OCI-LY3 (cell line): ENCODE data around the gene DNAH10.

Experiments
- H2AFZ ChIP-seq: fragments of 200-600, 300-600 bp; shearing (Covaris generic); 2 replicates; pipeline ENCODE4 v1.6.0; 2014; ENCODE audit warnings: antibody characterized with exemption, low read depth, low read length
- H3K27ac ChIP-seq: fragments of 200-600, 300-600 bp; sonication (generic); 2 replicates; pipeline ENCODE4 v1.5.1; 2014; ENCODE audit warnings: mild to moderate bottlenecking, low read length, moderate library complexity, mixed read lengths
- H3K27me3 ChIP-seq: fragments of 200-600, 300-600 bp; sonication (generic); 2 replicates; pipeline ENCODE4 v1.6.1; 2014; ENCODE audit warnings: low read depth, low read length, mixed read lengths
- H3K36me3 ChIP-seq: fragments of 200-600, 300-600 bp; sonication (generic); replicated peaks from 2 replicates; pipeline ENCODE3; 2014; ENCODE audit warnings: low read depth, low read length, mixed read lengths
- H3K4me1 ChIP-seq: fragments of 300-600, 200-600 bp; sonication (generic); 2 replicates; pipeline ENCODE4 v1.6.1; 2014; ENCODE audit warnings: low read length, mixed read lengths
- H3K4me2 ChIP-seq: fragments of 200-600, 300-600 bp; sonication (generic); 2 replicates; pipeline ENCODE4 v1.6.1; 2014; ENCODE audit warnings: low read length, mixed read lengths
- H3K4me3 ChIP-seq: fragments of 300-600, 200-600 bp; sonication (generic); 2 replicates; pipeline ENCODE4 v1.5.1; 2014; ENCODE audit warnings: antibody characterized with exemption, mild to moderate bottlenecking, low read length, moderate library complexity
- H3K79me2 ChIP-seq: fragments of 300-600, 200-600 bp; shearing (Covaris generic); 2 replicates; pipeline ENCODE4 v1.6.1; 2014; ENCODE audit warnings: mild to moderate bottlenecking, low read length, mixed read lengths
- H3K9ac ChIP-seq: fragments of 300-600, 200-600 bp; shearing (Covaris generic); 2 replicates; pipeline ENCODE4 v1.6.0; 2014; ENCODE audit warnings: mild to moderate bottlenecking, low read length, moderate library complexity
- H3K9me3 ChIP-seq: fragments of 200-600, 300-600 bp; shearing (Covaris generic); 2 replicates; pipeline ENCODE4 v1.6.1; 2014; ENCODE audit warnings: low read length, mixed read lengths; ENCODE audit not compliant: insufficient read depth
- H4K20me1 ChIP-seq: fragments of 200-600, 300-600 bp; sonication (generic); 2 replicates; pipeline ENCODE4 v1.6.1; 2016; ENCODE audit warnings: low read length, mixed read lengths; ENCODE audit not compliant: insufficient read depth
- CTCF ChIP-seq: fragments of 200-600, 300-600 bp; sonication (generic); IDR thresholded peaks from 2 replicates; pipeline ENCODE4 v1.5.1; 2014; ENCODE audit warnings: antibody characterized with exemption, low read length, low read depth
- EZH2phosphoT487 ChIP-seq: fragments of 200-600 bp; shearing (Covaris generic); IDR thresholded peaks from 2 replicates; pipeline ENCODE4 v1.6.1; 2018; ENCODE audit warnings: antibody characterized with exemption, mixed run types, low read depth

The DNAH10 gene

DNA sequence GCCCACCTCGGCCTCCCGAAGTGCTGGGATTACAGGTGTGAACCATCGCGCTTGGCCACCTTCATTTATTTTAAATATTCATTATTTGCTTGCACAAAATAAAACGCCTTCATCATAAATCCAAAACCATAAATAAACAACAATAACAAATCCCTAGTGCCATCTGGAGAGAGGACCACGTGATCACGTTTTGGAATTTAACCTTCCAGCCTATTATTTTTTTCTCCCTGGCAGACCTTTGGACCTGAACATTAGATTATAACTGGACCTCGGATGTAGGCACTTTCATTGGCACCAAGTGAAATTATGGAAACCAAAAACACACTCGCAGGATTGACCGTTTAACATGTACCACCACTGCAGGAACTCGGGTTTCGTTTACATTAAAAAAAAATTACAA is 2.0 kb downstream of the DNAH10 start:
- peaks cover 11% of the 10 kb centered on the region; the same call in 1 of the 2 replicates for H3K4me1 ChIP-seq
- no peak overlapping the region for H3K4me2 ChIP-seq
- H3K79me2 ChIP-seq, result no peaks in the 10 kb centered on the region
- no peaks in the 10 kb centered on the region for H4K20me1 ChIP-seq
- H3K4me3 ChIP-seq, result no peak overlapping the region
- no peak overlapping the region for H3K9ac ChIP-seq
- H3K9me3 ChIP-seq, result no peaks in the 10 kb centered on the region
- peaks cover 13% of the 10 kb centered on the region for H3K27me3 ChIP-seq
- no peak overlapping the region for H3K27ac ChIP-seq
- no peak overlapping the region for H2AFZ ChIP-seq
- no peaks in the 10 kb centered on the region for H3K36me3 ChIP-seq
- TF ChIP-seq CTCF (no peak), EZH2phosphoT487 (no peak)

DNA sequence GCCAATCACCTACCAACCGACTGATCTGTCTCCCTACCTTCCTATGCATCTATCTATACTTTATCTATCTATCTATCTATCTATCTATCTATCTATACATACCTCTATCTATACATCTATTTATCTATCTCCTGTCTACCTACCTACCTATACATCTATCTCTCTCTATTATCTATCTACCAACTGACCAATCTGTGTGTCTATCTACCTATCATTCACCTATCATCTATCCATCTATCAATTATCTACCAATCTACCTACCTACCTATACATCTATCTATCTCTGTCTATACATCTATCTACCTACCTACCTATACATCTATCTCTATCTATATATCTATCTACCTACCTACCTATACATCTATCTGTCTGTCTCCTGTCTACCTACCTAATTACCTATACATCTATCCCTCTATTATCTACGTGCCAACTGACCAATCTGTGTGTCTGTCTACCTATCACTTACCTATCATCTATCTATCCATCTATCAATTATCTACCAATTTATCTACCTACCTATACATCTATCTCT is 3.5 kb downstream of the DNAH10 start:
- Histone ChIP-seq H4K20me1 (no peaks in the 10 kb centered on the region), H3K27ac (no peak overlapping the region), H3K27me3 (peaks cover 13% of the 10 kb centered on the region), H3K9ac (no peak overlapping the region), H3K4me3 (no peak overlapping the region), H3K36me3 (no peaks in the 10 kb centered on the region), H2AFZ (no peak overlapping the region), H3K79me2 (no peaks in the 10 kb centered on the region), H3K4me1 (peaks cover 11% of the 10 kb centered on the region; the same call in 1 of the 2 replicates), H3K4me2 (no peak overlapping the region), H3K9me3 (no peaks in the 10 kb centered on the region)
- no peak for TF ChIP-seq EZH2phosphoT487
- TF ChIP-seq CTCF, result no peak

DNA sequence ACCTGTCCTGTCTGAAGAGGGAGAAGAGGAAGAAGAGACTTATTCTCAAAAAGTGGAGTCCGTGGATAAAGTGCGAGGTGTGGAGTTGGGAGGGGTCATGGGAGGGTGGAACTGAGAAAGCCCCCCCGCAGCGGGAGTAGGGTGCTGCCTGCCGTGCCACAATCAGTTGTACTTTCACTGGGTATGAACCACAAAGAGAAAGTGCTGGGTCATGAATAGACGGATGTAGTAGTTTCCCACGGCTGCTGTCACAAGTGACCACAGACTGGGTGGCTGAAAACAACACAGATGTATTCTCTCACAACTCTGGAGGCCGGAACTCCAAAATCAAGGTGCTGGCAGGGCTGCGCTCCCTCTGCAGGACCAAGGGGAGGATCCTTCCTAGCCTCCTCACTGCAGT is 5.5 kb downstream of the DNAH10 start:
- Histone ChIP-seq H3K4me2 (0 out of 2 replicates have a peak overlapping the region, but pooled peaks have one; percentile 12), H2AFZ (no peak overlapping the region), H3K9ac (no peak overlapping the region), H3K4me1 (0 out of 2 replicates have a peak, but pooled peaks cover 2% of the 10 kb centered on the region), H3K4me3 (no peak overlapping the region), H3K9me3 (no peaks in the 10 kb centered on the region), H4K20me1 (no peaks in the 10 kb centered on the region), H3K79me2 (no peaks in the 10 kb centered on the region), H3K27me3 (peaks cover 17% of the 10 kb centered on the region), H3K27ac (no peak overlapping the region), H3K36me3 (no peaks in the 10 kb centered on the region)
- TF ChIP-seq EZH2phosphoT487 (no peak), CTCF (no peak)

DNA sequence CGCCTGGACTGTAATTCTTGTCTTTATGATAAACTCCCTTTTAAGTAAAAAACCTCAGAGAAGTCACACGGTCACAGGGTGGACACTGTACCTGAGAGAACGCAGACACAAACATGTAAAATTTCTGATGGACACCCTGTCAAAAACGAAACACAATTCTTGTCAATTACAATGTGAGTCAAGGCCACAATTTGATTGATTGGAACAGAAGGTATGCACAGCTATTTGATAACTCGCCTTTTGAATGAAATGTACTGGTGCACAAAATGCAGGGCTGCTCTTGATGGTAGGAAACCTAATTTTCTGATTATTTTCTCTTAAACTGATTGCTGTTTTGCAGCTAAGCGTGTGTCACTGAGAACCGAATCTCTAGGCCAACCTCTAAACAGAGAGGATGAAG is 9.2 kb downstream of the DNAH10 start:
- Histone ChIP-seq H3K36me3 (no peaks in the 10 kb centered on the region), H3K27me3 (peaks cover 13% of the 10 kb centered on the region; the same call in 1 of the 2 replicates), H3K27ac (no peak overlapping the region), H3K9me3 (no peaks in the 10 kb centered on the region), H3K4me1 (no peaks in the 10 kb centered on the region), H3K79me2 (no peaks in the 10 kb centered on the region), H3K4me2 (no peak overlapping the region), H3K9ac (no peak overlapping the region), H3K4me3 (no peak overlapping the region), H4K20me1 (no peaks in the 10 kb centered on the region), H2AFZ (no peak overlapping the region)
- no peak for TF ChIP-seq EZH2phosphoT487
- TF ChIP-seq CTCF, result no peak
